Stimulated activated CD4-positive, alpha-beta T cell treated with anti-CD3 and anti-CD28 coated beads, Interleukin-4, amount 100 ng/mL, for 1 hour (primary cell): ENCODE results near the gene C16orf46.

Experiments
- DNase-seq: peaks from one replicate; pipeline ENCODE4 v3.0.0-alpha.2; 2020

Gene C16orf46

DNA sequence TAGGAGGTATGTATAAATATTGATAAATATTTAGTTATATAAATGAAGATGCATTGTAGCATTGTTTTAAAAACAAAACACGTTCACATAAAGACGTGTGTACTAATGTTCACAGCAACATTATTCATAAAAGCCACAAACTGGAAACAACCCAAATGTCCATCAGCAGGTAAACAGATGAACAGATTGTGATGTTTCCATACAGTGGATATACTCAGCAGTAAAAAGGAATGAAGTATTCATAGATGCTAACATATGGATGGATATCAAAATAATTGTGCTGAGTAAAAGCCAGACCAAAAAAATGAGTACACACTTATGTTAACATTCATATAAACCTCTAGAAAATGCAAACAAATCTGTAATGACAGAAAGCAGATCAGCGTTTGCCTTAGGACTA, 64.1 kb downstream of the C16orf46 start:
- no peak for DNase-seq
